Testis (tissue), 3 donors: ENCODE data around the gene FOXR1. TPM values are rescaled to one million over a fixed set of nuclear protein-coding genes. Genes with fewer than 3 reads are reported as not detected.

Experiments used
- DNase-seq: peaks from one replicate; pipeline ENCODE4 v3.0.0-alpha.2; 2019
- H3K27ac ChIP-seq, 2 donors: fragments of 200-600 bp; sonication (generic); one replicate each; pipeline ENCODE4 v1.5.1; 2019
- H3K27me3 ChIP-seq: fragments of 200-600 bp; sonication (generic); one replicate; pipeline ENCODE4 v1.5.1; 2019
- H3K36me3 ChIP-seq: fragments of 200-600 bp; sonication (generic); one replicate; pipeline ENCODE4 v1.5.1; 2017; ENCODE audit warnings: low read depth; ENCODE audit errors: missing control alignments
- H3K4me1 ChIP-seq: fragments of 200-600 bp; sonication (generic); one replicate; pipeline ENCODE4 v1.5.1; 2019
- H3K4me3 ChIP-seq, 2 donors: fragments of 200-600 bp; sonication (generic); one replicate each; pipeline ENCODE4 v1.5.1; 2017 to 2019
- H3K9me3 ChIP-seq: fragments of 200-600 bp; sonication (generic); one replicate; pipeline ENCODE4 v1.5.1; 2017
- CTCF ChIP-seq, 3 experiments: fragments of 450-650 bp in 2 of 3; fragments of 200-600 bp in 1 of 3; sonication (generic) in 1 of 3; IDR thresholded peaks; one replicate each; pipeline ENCODE4 v1.5.1; 2016 to 2019; ENCODE audit warnings: antibody characterized with exemption in 3 of 3, mild to moderate bottlenecking in 2 of 3, moderate library complexity in 1 of 3
- POLR2A ChIP-seq: fragments of 450-650 bp; IDR thresholded peaks from one replicate; pipeline ENCODE4 v1.6.1; 2017; ENCODE audit warnings: antibody characterized with exemption, mild to moderate bottlenecking, moderate library complexity
- WGBS, 2 donors: methylation state at CpG; one replicate each; pipeline ENCODE4 v1.1.5; 2018; 5-methylcytosine and 5-hydroxymethylcytosine counted together
- intact Hi-C: fragments of 100-400 bp; cut with DNase I; formaldehyde crosslinking; loops from one replicate; pipeline ENCODE4 v1.15.1; 2023; ENCODE audit warnings: low total_unique reads
- polyA plus RNA-seq: library from polyadenylated mRNA; stranded (reverse); fragments of 350-450 nt; fragmentation: Illumina TruSeq; extraction: RNeasy Lipid Tissue Mini Kit (QIAGEN cat#74804); gene quantifications from one replicate; pipeline ENCODE4 v1.2.3, GENCODE V29; 2014; ENCODE audit warnings: low read depth, low replicate concordance; ENCODE audit not compliant: insufficient read depth
- total RNA-seq, 2 donors: library from RNA; depleted of rRNA; stranded (reverse); fragments of >200 nt; gene quantifications; one replicate each; pipeline ENCODE4 v1.2.3, GENCODE V29; 2016

The FOXR1 gene
- total and polyA plus RNA-seq, 3 donors from 2014 or later: 5.0 to 8.9 (median 7.3) TPM

GRCh38 chr11:118998388-118998717, 26.8 kb downstream of the FOXR1 start:
- H3K4me1 ChIP-seq: peaks cover 9% of the 10 kb centered on the region
- WGBS, 2 donors: 0 to 1% methylated on average over 15 to 18 of the region's 19 CpGs
- H3K9me3 ChIP-seq: no peaks in the 10 kb centered on the region
- no peaks in the 10 kb centered on the region for H3K36me3 ChIP-seq
- peak overlapping the region; percentile 74 to 78 for H3K4me3 ChIP-seq
- H3K27me3 ChIP-seq: no peaks in the 10 kb centered on the region
- H3K27ac ChIP-seq: peak overlapping the region; percentile 28 to 64
- no peak for TF ChIP-seq POLR2A
- TF ChIP-seq CTCF (IDR thresholded peaks at IDR 0.05): no peak
- DNase-seq: peak; percentile 48
- intact Hi-C loops: no loop called here

- TF ChIP-seq CTCF (IDR thresholded peaks at IDR 0.05) (no peak), POLR2A (no peak)
- Histone ChIP-seq H3K4me1 (peaks cover 9% of the 10 kb centered on the region), H3K9me3 (no peaks in the 10 kb centered on the region), H3K36me3 (no peaks in the 10 kb centered on the region), H3K4me3 (peak overlapping the region; percentile 74 to 78), H3K27ac (peak overlapping the region in 1 of 2 donors; percentile 64), H3K27me3 (no peaks in the 10 kb centered on the region)
- WGBS, 2 donors: 37 to 49% methylated on average over 6 of the region's 6 CpGs
- no peak for DNase-seq
- intact Hi-C loops: no loop called here
Observed at GRCh38 chr11:118998822-118999221, 27.3 kb downstream of the FOXR1 start.

GRCh38 chr11:119000906-119001305, 29.3 kb downstream of the FOXR1 start:
- no peak overlapping the region for H3K4me3 ChIP-seq
- 73 to 77% methylated on average over 1 of the region's 1 CpG for WGBS, 2 donors
- no peak for DNase-seq
- peaks cover 9% of the 10 kb centered on the region for H3K4me1 ChIP-seq
- no peak overlapping the region for H3K27ac ChIP-seq
- TF ChIP-seq POLR2A (no peak), CTCF (IDR thresholded peaks at IDR 0.05) (no peak)
- no peaks in the 10 kb centered on the region for H3K36me3 ChIP-seq
- H3K9me3 ChIP-seq: no peaks in the 10 kb centered on the region
- intact Hi-C loops: no loop called here
- H3K27me3 ChIP-seq: no peaks in the 10 kb centered on the region

GRCh38 chr11:119006656-119007055, 35.1 kb downstream of the FOXR1 start:
- WGBS, 2 donors: 83 to 84% methylated on average over 4 of the region's 4 CpGs
- Histone ChIP-seq H3K4me3 (no peak overlapping the region), H3K36me3 (no peaks in the 10 kb centered on the region), H3K27ac (no peak overlapping the region), H3K27me3 (no peaks in the 10 kb centered on the region), H3K9me3 (no peaks in the 10 kb centered on the region), H3K4me1 (no peaks in the 10 kb centered on the region)
- TF ChIP-seq POLR2A: no peak
- TF ChIP-seq CTCF (IDR thresholded peaks at IDR 0.05): no peak
- intact Hi-C loops: no loop called here
- DNase-seq: no peak

GRCh38 chr11:119011476-119012053, 40.0 kb downstream of the FOXR1 start:
- DNase-seq: no peak
- no peaks in the 10 kb centered on the region for H3K9me3 ChIP-seq
- no peaks in the 10 kb centered on the region for H3K4me1 ChIP-seq
- TF ChIP-seq CTCF (IDR thresholded peaks at IDR 0.05) (no peak), POLR2A (no peak)
- intact Hi-C loops: no loop called here
- H3K36me3 ChIP-seq: no peaks in the 10 kb centered on the region
- H3K27me3 ChIP-seq: no peaks in the 10 kb centered on the region
- H3K27ac ChIP-seq: no peak overlapping the region
- H3K4me3 ChIP-seq: no peak overlapping the region
- 81 to 88% methylated on average over 6 of the region's 6 CpGs for WGBS, 2 donors
